Activated CD4-positive, alpha-beta T cell treated with anti-CD3 and anti-CD28 coated beads for 36 hours (primary cell): ENCODE results near the gene DSC1. TPM values are rescaled to one million over a fixed set of nuclear protein-coding genes. Genes with fewer than 3 reads are reported as not detected.
A peak's percentile ranks its signal among the peaks of the same experiment; 100 is the strongest.

Experiments
- ATAC-seq: fragments of 200-7000 bp; cut with Tn5 transposase; one replicate; pipeline ENCODE4 v1.10.0; 2021; ENCODE audit warnings: mild to moderate bottlenecking, moderate library complexity
- CTCF ChIA-PET: fragments of 350-600 bp; sonication (Branson Sonifier 250); formaldehyde crosslinking; loops from one replicate; lab custom pipeline; 2021; ENCODE audit warnings: antibody characterized with exemption; lab: Charles Lee
- POLR2A ChIA-PET: fragments of 350-600 bp; sonication (Branson Sonifier 250); formaldehyde crosslinking; loops from one replicate; lab custom pipeline; 2021; ENCODE audit warnings: antibody characterized with exemption, inconsistent platforms; lab: Charles Lee
- DNase-seq: peaks from one replicate; pipeline ENCODE4 v3.0.0-alpha.2; 2020
- H3K27ac Mint-ChIP-seq: one replicate; pipeline ENCODE4 v1.8.0; 2021; ENCODE audit warnings: mixed read lengths
- H3K27me3 Mint-ChIP-seq: one replicate; pipeline ENCODE4 v1.8.0; 2021; ENCODE audit warnings: mixed read lengths
- H3K36me3 Mint-ChIP-seq: one replicate; pipeline ENCODE4 v1.8.0; 2021; ENCODE audit warnings: low read depth, mixed read lengths
- H3K4me1 Mint-ChIP-seq: one replicate; pipeline ENCODE4 v1.8.0; 2021; ENCODE audit warnings: mixed read lengths
- H3K4me3 Mint-ChIP-seq: one replicate; pipeline ENCODE4 v1.8.0; 2021; ENCODE audit warnings: mild to moderate bottlenecking, moderate library complexity, mixed read lengths
- H3K9me3 Mint-ChIP-seq: one replicate; pipeline ENCODE4 v1.8.0; 2021; ENCODE audit warnings: low read depth, mixed read lengths
- intact Hi-C, 2 experiments: fragments of 100-400 bp; cut with DNase I in 1 of 2; cut with micrococcal nuclease in 1 of 2; formaldehyde crosslinking; loops; one replicate each; pipeline versions ENCODE4 v1.14.2 to v1.15.1; 2022 to 2024; cut with DNase I, micrococcal nuclease
- total RNA-seq, 2 experiments: library from RNA; stranded (reverse); gene quantifications; one replicate each; pipeline ENCODE4 v1.2.3, GENCODE V29; 2021

The DSC1 gene
- total RNA-seq, 2 experiments from 2014 or later = 0.05 TPM; not detected in 1

- CTCF ChIA-PET = no interaction called here
- POLR2A ChIA-PET = no interaction called here
- intact Hi-C loops = no loop called here
- H3K36me3 Mint-ChIP-seq = no peaks in the 10 kb centered on the region
- H3K27ac Mint-ChIP-seq = peak overlapping the region; percentile 47
- DNase-seq = no peak
- peaks cover 2% of the 10 kb centered on the region for H3K9me3 Mint-ChIP-seq
- no peaks in the 10 kb centered on the region for H3K27me3 Mint-ChIP-seq
- H3K4me1 Mint-ChIP-seq = peaks cover 12% of the 10 kb centered on the region
- no peak overlapping the region for H3K4me3 Mint-ChIP-seq
- no peak for ATAC-seq
These were observed 768 bp downstream of the DSC1 start for GRCh38 chr18:31161757-31162418.

- H3K4me1 Mint-ChIP-seq = peaks cover 4% of the 10 kb centered on the region
- H3K27ac Mint-ChIP-seq = no peak overlapping the region
- ChIA-PET POLR2A (no interaction called here), CTCF (no interaction called here)
- intact Hi-C loops = no loop called here
- no peak overlapping the region for H3K4me3 Mint-ChIP-seq
- H3K36me3 Mint-ChIP-seq = no peaks in the 10 kb centered on the region
- no peak for ATAC-seq
- DNase-seq = no peak
- H3K9me3 Mint-ChIP-seq = peaks cover 2% of the 10 kb centered on the region
- H3K27me3 Mint-ChIP-seq = no peaks in the 10 kb centered on the region
These were observed 5.6 kb downstream of the DSC1 start for GRCh38 chr18:31156821-31157763.

GRCh38 chr18:31155498-31155897, 7.2 kb downstream of the DSC1 start:
- no peak overlapping the region for H3K4me3 Mint-ChIP-seq
- no peak for DNase-seq
- no peaks in the 10 kb centered on the region for H3K27me3 Mint-ChIP-seq
- H3K27ac Mint-ChIP-seq = no peak overlapping the region
- no peaks in the 10 kb centered on the region for H3K36me3 Mint-ChIP-seq
- intact Hi-C loops = no loop called here
- H3K9me3 Mint-ChIP-seq = peaks cover 2% of the 10 kb centered on the region
- no peaks in the 10 kb centered on the region for H3K4me1 Mint-ChIP-seq
- ChIA-PET POLR2A (no interaction called here), CTCF (no interaction called here)
- ATAC-seq = no peak

GRCh38 chr18:31154181-31154580, 8.5 kb downstream of the DSC1 start:
- no peaks in the 10 kb centered on the region for H3K36me3 Mint-ChIP-seq
- no peak overlapping the region for H3K27ac Mint-ChIP-seq
- ATAC-seq = no peak
- peaks cover 2% of the 10 kb centered on the region for H3K9me3 Mint-ChIP-seq
- ChIA-PET CTCF (interaction anchor here (0.6 kb wide), 2 partner anchors 75 to 434 kb away, joined by 3 to 5 read pairs; no protein-coding TSS in a partner anchor), POLR2A (no interaction called here)
- no peak overlapping the region for H3K4me3 Mint-ChIP-seq
- no peak for DNase-seq
- H3K4me1 Mint-ChIP-seq = no peaks in the 10 kb centered on the region
- H3K27me3 Mint-ChIP-seq = no peaks in the 10 kb centered on the region
- intact Hi-C loops = no loop called here

DNA sequence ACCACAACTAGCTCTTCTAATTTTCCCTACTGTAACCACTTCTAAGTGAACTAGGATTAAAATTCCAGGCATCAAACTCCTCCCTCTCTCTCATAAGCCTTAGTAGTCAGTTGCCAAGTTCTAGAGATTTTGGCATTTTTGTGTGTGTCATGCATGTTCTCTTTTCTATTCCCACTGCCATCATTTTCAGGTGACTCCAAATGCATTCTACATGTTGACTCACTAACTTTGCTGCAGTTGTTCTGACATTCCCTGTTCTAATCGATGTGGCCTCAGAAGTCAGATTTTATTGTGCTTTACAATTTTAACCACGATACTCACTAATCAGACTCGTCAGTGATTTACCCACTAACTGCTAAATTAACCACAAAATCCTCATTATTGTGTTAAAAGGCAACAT, 13.3 kb downstream of the DSC1 start:
- CTCF ChIA-PET = no interaction called here
- H3K36me3 Mint-ChIP-seq = peaks cover 2% of the 10 kb centered on the region
- no peak for DNase-seq
- intact Hi-C loops = no loop called here
- ATAC-seq = no peak
- H3K9me3 Mint-ChIP-seq = peaks cover 4% of the 10 kb centered on the region
- no peaks in the 10 kb centered on the region for H3K27me3 Mint-ChIP-seq
- POLR2A ChIA-PET = no interaction called here
- no peaks in the 10 kb centered on the region for H3K4me1 Mint-ChIP-seq
- no peak overlapping the region for H3K4me3 Mint-ChIP-seq
- no peak overlapping the region for H3K27ac Mint-ChIP-seq

DNA sequence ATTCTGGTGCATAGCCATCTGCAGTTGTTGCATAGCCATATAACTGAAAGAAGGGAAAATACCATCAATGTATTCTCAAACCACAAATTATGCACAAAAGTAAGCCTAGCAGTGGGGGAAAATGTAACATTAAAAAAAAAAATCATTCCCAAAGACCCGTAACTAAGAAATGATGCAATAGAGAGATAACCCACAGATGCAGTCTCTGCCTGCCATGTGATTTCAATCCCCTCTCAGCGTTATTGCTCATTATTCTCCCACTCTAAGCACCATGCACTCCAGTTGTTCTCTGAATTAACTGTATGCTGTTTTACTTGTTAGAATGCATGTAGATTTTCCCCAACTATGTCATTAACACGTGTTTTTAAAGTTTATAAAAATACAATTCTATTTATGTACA, 14.1 kb downstream of the DSC1 start:
- Mint-ChIP-seq H3K36me3 (peaks cover 2% of the 10 kb centered on the region), H3K4me3 (no peak overlapping the region), H3K4me1 (no peaks in the 10 kb centered on the region), H3K9me3 (peaks cover 4% of the 10 kb centered on the region), H3K27me3 (no peaks in the 10 kb centered on the region), H3K27ac (no peak overlapping the region)
- ChIA-PET CTCF (no interaction called here), POLR2A (no interaction called here)
- DNase-seq (no peak), ATAC-seq (no peak)
- intact Hi-C loops = no loop called here

DNA sequence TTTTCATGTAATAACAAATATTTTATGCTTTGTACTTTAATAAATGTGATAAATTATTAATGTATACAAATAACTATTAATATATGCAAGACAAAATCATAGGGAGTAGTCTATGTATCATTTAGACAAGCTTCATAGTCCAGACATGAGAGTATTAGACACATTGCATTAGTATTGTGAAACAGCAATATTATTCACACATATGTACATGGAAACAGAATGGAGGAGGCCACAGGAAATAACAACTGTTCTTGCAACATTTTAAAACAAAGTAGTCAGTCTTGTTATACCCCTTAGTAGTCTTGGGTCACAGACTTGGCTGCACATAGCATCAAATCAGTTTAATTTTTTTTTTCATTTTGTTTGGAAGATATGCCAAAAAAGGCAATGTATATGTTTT, 15.8 kb downstream of the DSC1 start:
- ChIA-PET CTCF (no interaction called here), POLR2A (no interaction called here)
- H3K4me1 Mint-ChIP-seq = no peaks in the 10 kb centered on the region
- ATAC-seq (no peak), DNase-seq (no peak)
- H3K9me3 Mint-ChIP-seq = peaks cover 3% of the 10 kb centered on the region
- no peak overlapping the region for H3K4me3 Mint-ChIP-seq
- no peaks in the 10 kb centered on the region for H3K27me3 Mint-ChIP-seq
- intact Hi-C loops = loop anchor here in 1 of 2 experiments (1.0 kb wide), 1 partner anchor 12 kb away; no protein-coding TSS in a partner anchor
- H3K27ac Mint-ChIP-seq = no peak overlapping the region
- H3K36me3 Mint-ChIP-seq = peaks cover 2% of the 10 kb centered on the region

- no peak for DNase-seq
- peaks cover 3% of the 10 kb centered on the region for H3K9me3 Mint-ChIP-seq
- intact Hi-C loops = no loop called here
- POLR2A ChIA-PET = no interaction called here
- CTCF ChIA-PET = no interaction called here
- no peaks in the 10 kb centered on the region for H3K4me1 Mint-ChIP-seq
- no peaks in the 10 kb centered on the region for H3K27me3 Mint-ChIP-seq
- ATAC-seq = no peak
- H3K27ac Mint-ChIP-seq = no peak overlapping the region
- H3K36me3 Mint-ChIP-seq = peaks cover 2% of the 10 kb centered on the region
- H3K4me3 Mint-ChIP-seq = no peak overlapping the region
These were observed 19.6 kb downstream of the DSC1 start for GRCh38 chr18:31143025-31143424.

DNA sequence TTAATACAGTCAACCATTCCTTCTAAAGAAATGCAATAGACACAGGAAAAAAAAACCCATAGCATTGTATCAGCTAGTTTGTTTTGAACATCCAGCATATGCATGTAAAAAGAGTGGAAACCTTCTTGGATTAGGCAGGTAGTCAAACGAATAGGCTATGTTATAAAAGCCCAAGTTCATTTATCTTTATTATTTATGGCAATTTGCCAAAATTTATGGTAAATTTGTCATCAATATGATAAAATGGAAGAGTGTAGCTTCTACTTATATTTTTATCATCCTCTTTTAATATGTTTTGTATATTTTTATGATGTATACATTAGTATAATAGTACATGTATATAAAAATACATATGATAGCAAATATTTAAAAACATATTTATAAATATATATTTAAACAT, 23.9 kb downstream of the DSC1 start:
- no peak overlapping the region for H3K27ac Mint-ChIP-seq
- H3K27me3 Mint-ChIP-seq = no peaks in the 10 kb centered on the region
- no peaks in the 10 kb centered on the region for H3K4me1 Mint-ChIP-seq
- H3K36me3 Mint-ChIP-seq = no peaks in the 10 kb centered on the region
- POLR2A ChIA-PET = no interaction called here
- intact Hi-C loops = loop anchor here in 1 of 2 experiments (10.0 kb wide), 1 partner anchor 64 kb away; no protein-coding TSS in a partner anchor
- no peak overlapping the region for H3K4me3 Mint-ChIP-seq
- CTCF ChIA-PET = no interaction called here
- ATAC-seq (no peak), DNase-seq (no peak)
- no peaks in the 10 kb centered on the region for H3K9me3 Mint-ChIP-seq

GRCh38 chr18:31134988-31135529, 27.6 kb downstream of the DSC1 start:
- no peaks in the 10 kb centered on the region for H3K27me3 Mint-ChIP-seq
- H3K36me3 Mint-ChIP-seq = no peaks in the 10 kb centered on the region
- H3K4me1 Mint-ChIP-seq = no peaks in the 10 kb centered on the region
- intact Hi-C loops = loop anchor here (1.0 to 10.0 kb wide), 2 partner anchors 12 to 60 kb away; no protein-coding TSS in a partner anchor
- ATAC-seq = no peak
- no peaks in the 10 kb centered on the region for H3K9me3 Mint-ChIP-seq
- no peak overlapping the region for H3K4me3 Mint-ChIP-seq
- POLR2A ChIA-PET = no interaction called here
- DNase-seq = no peak
- no peak overlapping the region for H3K27ac Mint-ChIP-seq
- CTCF ChIA-PET = no interaction called here

DNA sequence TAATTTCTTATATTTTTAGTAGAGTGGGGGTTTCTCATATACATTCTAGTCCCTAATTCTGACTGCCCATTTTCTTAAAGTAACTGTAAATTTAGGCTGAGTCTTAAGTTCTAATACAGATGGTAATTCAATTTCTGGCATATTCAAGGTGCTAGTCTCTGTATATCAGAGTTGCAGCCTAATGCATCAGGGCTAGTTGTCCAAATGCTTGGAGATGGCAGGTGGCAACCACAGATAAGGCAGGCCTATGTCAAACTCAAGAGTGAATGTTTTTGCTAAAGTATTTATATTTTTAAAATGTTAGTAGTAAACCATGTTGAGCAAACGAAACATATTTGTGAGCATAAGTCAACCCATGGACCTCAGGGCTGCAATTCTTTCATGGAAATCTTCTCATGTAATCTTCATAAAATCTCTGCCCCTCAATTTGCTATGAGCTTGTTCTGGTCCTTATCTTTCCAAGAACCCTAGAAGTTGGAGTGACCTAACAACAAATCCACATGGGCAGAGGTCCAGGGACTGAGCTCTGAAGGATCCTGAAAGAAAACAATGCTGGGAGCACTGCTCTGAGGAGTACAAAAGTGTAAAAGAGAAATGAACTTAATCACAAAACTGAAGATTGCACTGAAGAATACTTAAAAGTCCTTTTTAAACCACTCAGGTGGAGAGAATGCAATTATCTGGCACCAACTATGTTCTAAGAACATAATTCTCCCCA, 33.1 kb downstream of the DSC1 start:
- POLR2A ChIA-PET = no interaction called here
- intact Hi-C loops = loop anchor here in 1 of 2 experiments (10.0 kb wide), 1 partner anchor 55 kb away; no protein-coding TSS in a partner anchor

More for the DNA sequence above, 33.1 kb downstream of the DSC1 start:
- Mint-ChIP-seq H3K27ac (no peak overlapping the region), H3K27me3 (no peaks in the 10 kb centered on the region), H3K9me3 (no peaks in the 10 kb centered on the region), H3K4me3 (no peak overlapping the region), H3K36me3 (no peaks in the 10 kb centered on the region), H3K4me1 (no peaks in the 10 kb centered on the region)
- DNase-seq (no peak), ATAC-seq (no peak)
- CTCF ChIA-PET = no interaction called here
